ENCODE measurements around the gene CAMK1D.

The CAMK1D gene

DNA sequence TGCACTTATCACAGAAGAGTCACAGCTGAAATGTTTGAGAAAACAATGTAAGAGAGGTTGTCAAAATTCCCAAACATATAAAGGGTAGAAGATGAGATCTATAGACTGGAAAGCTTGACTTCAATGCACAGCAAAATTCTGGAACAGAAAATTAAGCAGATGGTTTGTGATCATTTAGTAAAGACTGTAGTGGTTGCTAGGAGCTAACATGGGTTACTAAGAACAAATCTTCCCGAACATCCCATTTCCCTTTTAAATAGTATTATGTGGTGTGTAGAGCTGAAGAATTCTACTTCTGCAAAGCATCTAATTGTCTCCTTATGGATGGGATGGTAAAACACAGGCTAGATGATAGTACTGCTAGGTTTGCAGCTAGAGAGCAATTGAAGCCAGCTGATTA is 312.3 kb downstream of the CAMK1D start:
- Histone ChIP-seq H3K9me3 (ENCODE audit: control insufficient read depth, insufficient read depth, low read depth, low read length) (no peaks in the 10 kb centered on the region), H3K27ac (ENCODE audit: extremely low read depth, low read depth, low read length) (no peak overlapping the region), H3K36me3 (ENCODE audit: control insufficient read depth in 2 of 2, insufficient read depth in 1 of 2, low read length in 2 of 2) (no peaks in the 10 kb centered on the region), H3K4me3 (ENCODE audit: low read depth, low read length) (no peak overlapping the region), H3K4me1 (ENCODE audit: control insufficient read depth, insufficient read depth, low read length) (no peaks in the 10 kb centered on the region)
- TF ChIP-seq, protein P1, sequence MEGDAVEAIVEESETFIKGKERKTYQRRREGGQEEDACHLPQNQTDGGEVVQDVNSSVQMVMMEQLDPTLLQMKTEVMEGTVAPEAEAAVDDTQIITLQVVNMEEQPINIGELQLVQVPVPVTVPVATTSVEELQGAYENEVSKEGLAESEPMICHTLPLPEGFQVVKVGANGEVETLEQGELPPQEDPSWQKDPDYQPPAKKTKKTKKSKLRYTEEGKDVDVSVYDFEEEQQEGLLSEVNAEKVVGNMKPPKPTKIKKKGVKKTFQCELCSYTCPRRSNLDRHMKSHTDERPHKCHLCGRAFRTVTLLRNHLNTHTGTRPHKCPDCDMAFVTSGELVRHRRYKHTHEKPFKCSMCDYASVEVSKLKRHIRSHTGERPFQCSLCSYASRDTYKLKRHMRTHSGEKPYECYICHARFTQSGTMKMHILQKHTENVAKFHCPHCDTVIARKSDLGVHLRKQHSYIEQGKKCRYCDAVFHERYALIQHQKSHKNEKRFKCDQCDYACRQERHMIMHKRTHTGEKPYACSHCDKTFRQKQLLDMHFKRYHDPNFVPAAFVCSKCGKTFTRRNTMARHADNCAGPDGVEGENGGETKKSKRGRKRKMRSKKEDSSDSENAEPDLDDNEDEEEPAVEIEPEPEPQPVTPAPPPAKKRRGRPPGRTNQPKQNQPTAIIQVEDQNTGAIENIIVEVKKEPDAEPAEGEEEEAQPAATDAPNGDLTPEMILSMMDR (tag by site-specific recombination; IDR thresholded peaks at IDR 0.05): no peak
- TF ChIP-seq, protein P2, sequence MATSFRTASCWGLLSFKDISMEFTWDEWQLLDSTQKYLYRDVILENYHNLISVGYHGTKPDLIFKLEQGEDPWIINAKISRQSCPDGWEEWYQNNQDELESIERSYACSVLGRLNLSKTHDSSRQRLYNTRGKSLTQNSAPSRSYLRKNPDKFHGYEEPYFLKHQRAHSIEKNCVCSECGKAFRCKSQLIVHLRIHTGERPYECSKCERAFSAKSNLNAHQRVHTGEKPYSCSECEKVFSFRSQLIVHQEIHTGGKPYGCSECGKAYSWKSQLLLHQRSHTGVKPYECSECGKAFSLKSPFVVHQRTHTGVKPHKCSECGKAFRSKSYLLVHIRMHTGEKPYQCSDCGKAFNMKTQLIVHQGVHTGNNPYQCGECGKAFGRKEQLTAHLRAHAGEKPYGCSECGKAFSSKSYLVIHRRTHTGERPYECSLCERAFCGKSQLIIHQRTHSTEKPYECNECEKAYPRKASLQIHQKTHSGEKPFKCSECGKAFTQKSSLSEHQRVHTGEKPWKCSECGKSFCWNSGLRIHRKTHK (tag by site-specific recombination; IDR thresholded peaks at IDR 0.05): no peak
- TF ChIP-seq ZNF248 (tag by site-specific recombination; IDR thresholded peaks at IDR 0.05) (no peak), ZNF423 (tag by site-specific recombination; IDR thresholded peaks at IDR 0.05) (no peak), ZNF837 (tag by site-specific recombination; IDR thresholded peaks at IDR 0.05) (no peak), ZBTB17 (tag by site-specific recombination; IDR thresholded peaks at IDR 0.05) (no peak), ZNF335 (tag by site-specific recombination; conservative IDR thresholded peaks at IDR 0.05) (no peak), MEIS1 (CRISPR knock-in tag; IDR thresholded peaks at IDR 0.05; ENCODE audit: borderline replicate concordance) (no peak), ZNF654 (tag by site-specific recombination; IDR thresholded peaks at IDR 0.05; ENCODE audit: low read depth) (no peak), ZNF776 (tag by site-specific recombination; IDR thresholded peaks at IDR 0.05; ENCODE audit: borderline replicate concordance) (no peak), ZXDB (tag by site-specific recombination; IDR thresholded peaks at IDR 0.05) (no peak)
- TF ChIP-seq, protein P3, sequence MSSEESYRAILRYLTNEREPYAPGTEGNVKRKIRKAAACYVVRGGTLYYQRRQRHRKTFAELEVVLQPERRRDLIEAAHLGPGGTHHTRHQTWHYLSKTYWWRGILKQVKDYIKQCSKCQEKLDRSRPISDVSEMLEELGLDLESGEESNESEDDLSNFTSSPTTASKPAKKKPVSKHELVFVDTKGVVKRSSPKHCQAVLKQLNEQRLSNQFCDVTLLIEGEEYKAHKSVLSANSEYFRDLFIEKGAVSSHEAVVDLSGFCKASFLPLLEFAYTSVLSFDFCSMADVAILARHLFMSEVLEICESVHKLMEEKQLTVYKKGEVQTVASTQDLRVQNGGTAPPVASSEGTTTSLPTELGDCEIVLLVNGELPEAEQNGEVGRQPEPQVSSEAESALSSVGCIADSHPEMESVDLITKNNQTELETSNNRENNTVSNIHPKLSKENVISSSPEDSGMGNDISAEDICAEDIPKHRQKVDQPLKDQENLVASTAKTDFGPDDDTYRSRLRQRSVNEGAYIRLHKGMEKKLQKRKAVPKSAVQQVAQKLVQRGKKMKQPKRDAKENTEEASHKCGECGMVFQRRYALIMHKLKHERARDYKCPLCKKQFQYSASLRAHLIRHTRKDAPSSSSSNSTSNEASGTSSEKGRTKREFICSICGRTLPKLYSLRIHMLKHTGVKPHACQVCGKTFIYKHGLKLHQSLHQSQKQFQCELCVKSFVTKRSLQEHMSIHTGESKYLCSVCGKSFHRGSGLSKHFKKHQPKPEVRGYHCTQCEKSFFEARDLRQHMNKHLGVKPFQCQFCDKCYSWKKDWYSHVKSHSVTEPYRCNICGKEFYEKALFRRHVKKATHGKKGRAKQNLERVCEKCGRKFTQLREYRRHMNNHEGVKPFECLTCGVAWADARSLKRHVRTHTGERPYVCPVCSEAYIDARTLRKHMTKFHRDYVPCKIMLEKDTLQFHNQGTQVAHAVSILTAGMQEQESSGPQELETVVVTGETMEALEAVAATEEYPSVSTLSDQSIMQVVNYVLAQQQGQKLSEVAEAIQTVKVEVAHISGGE (tag by site-specific recombination; conservative IDR thresholded peaks at IDR 0.05; ENCODE audit: low read depth): no peak
- ChIA-PET POLR2A (no interaction called here), CTCF (interaction anchor here (0.5 to 1.6 kb wide), 8 partner anchors 49 to 447 kb away, joined by 3 to 5 read pairs (median 4); no protein-coding TSS in a partner anchor)

DNA sequence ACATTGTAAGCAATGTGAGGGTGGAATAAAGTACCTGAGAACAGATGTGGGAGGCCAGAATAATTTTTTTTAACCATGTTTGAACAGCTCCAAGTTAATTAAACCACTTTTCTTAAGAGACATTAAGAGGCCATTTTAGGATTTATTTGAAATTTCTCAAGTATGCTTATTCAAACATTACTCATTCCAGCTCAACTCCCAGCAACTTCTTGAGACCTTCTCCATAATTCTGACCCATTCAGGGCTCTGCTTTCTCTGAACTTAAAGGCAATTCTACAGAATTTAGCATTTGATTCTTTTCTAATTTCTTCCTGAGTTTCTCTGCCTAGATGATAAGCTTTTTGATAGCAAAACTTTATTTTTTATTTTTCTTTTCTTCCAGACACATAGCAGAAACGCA is 314.5 kb downstream of the CAMK1D start:
- TF ChIP-seq ZNF561 (tag by site-specific recombination; IDR thresholded peaks at IDR 0.05; ENCODE audit: borderline replicate concordance) (no peak), SALL2 (tag by site-specific recombination; IDR thresholded peaks at IDR 0.05; ENCODE audit: borderline replicate concordance) (no peak), YY1 (tag by site-specific recombination; IDR thresholded peaks at IDR 0.05) (no peak), KLF8 (tag by site-specific recombination; IDR thresholded peaks at IDR 0.05) (no peak), HOXA7 (CRISPR knock-in tag; IDR thresholded peaks at IDR 0.05; ENCODE audit: borderline replicate concordance) (no peak), ZNF350 (tag by site-specific recombination; IDR thresholded peaks at IDR 0.05) (no peak), ZNF510 (tag by site-specific recombination; IDR thresholded peaks at IDR 0.05; ENCODE audit: insufficient replicate concordance) (no peak), SCRT1 (tag by site-specific recombination; IDR thresholded peaks at IDR 0.05; ENCODE audit: borderline replicate concordance) (no peak), ZNF514 (tag by site-specific recombination; IDR thresholded peaks at IDR 0.05) (no peak), ZNF777 (tag by site-specific recombination; IDR thresholded peaks at IDR 0.05; ENCODE audit: borderline replicate concordance) (no peak)
- TF ChIP-seq, protein P4, sequence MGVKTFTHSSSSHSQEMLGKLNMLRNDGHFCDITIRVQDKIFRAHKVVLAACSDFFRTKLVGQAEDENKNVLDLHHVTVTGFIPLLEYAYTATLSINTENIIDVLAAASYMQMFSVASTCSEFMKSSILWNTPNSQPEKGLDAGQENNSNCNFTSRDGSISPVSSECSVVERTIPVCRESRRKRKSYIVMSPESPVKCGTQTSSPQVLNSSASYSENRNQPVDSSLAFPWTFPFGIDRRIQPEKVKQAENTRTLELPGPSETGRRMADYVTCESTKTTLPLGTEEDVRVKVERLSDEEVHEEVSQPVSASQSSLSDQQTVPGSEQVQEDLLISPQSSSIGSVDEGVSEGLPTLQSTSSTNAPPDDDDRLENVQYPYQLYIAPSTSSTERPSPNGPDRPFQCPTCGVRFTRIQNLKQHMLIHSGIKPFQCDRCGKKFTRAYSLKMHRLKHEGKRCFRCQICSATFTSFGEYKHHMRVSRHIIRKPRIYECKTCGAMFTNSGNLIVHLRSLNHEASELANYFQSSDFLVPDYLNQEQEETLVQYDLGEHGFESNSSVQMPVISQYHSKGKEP (tag by site-specific recombination; IDR thresholded peaks at IDR 0.05): no peak
- TF ChIP-seq, protein P5, sequence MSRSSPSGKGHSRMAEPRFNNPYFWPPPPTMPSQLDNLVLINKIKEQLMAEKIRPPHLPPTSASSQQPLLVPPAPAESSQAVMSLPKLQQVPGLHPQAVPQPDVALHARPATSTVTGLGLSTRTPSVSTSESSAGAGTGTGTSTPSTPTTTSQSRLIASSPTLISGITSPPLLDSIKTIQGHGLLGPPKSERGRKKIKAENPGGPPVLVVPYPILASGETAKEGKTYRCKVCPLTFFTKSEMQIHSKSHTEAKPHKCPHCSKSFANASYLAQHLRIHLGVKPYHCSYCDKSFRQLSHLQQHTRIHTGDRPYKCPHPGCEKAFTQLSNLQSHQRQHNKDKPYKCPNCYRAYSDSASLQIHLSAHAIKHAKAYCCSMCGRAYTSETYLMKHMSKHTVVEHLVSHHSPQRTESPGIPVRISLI (tag by site-specific recombination; IDR thresholded peaks at IDR 0.05): no peak
- H3K4me3 ChIP-seq (ENCODE audit: low read depth, low read length): no peak overlapping the region
- no peak overlapping the region for H3K27ac ChIP-seq (ENCODE audit: extremely low read depth, low read depth, low read length)
- H3K9me3 ChIP-seq (ENCODE audit: control insufficient read depth, insufficient read depth, low read depth, low read length): no peaks in the 10 kb centered on the region
- ChIA-PET CTCF (interaction anchor here (0.6 to 1.1 kb wide), 2 partner anchors 10 to 83 kb away, joined by 4 to 10 read pairs; no protein-coding TSS in a partner anchor), POLR2A (interaction anchor here (0.7 kb wide), 1 partner anchor 204 kb away, joined by 3 read pairs; no protein-coding TSS in a partner anchor)
- no peaks in the 10 kb centered on the region for H3K4me1 ChIP-seq (ENCODE audit: control insufficient read depth, insufficient read depth, low read length)
- H3K36me3 ChIP-seq (ENCODE audit: control insufficient read depth in 2 of 2, insufficient read depth in 1 of 2, low read length in 2 of 2): peaks cover 0 to 3% of the 10 kb centered on the region in 2 experiments; a peak in 1 of 3 replicates

Data from HEK293 (cell line).